OCI-LY3 (cell line): ENCODE results near the gene CKB.

Experiments used
- H2AFZ ChIP-seq: fragments of 200-600, 300-600 bp; shearing (Covaris generic); 2 replicates; pipeline ENCODE4 v1.6.0; 2014; ENCODE audit warnings: antibody characterized with exemption, low read depth, low read length
- H3K27ac ChIP-seq: fragments of 200-600, 300-600 bp; sonication (generic); 2 replicates; pipeline ENCODE4 v1.5.1; 2014; ENCODE audit warnings: mild to moderate bottlenecking, low read length, moderate library complexity, mixed read lengths
- H3K27me3 ChIP-seq: fragments of 200-600, 300-600 bp; sonication (generic); 2 replicates; pipeline ENCODE4 v1.6.1; 2014; ENCODE audit warnings: low read depth, low read length, mixed read lengths
- H3K36me3 ChIP-seq: fragments of 200-600, 300-600 bp; sonication (generic); replicated peaks from 2 replicates; pipeline ENCODE3; 2014; ENCODE audit warnings: low read depth, low read length, mixed read lengths
- H3K4me1 ChIP-seq: fragments of 300-600, 200-600 bp; sonication (generic); 2 replicates; pipeline ENCODE4 v1.6.1; 2014; ENCODE audit warnings: low read length, mixed read lengths
- H3K4me2 ChIP-seq: fragments of 200-600, 300-600 bp; sonication (generic); 2 replicates; pipeline ENCODE4 v1.6.1; 2014; ENCODE audit warnings: low read length, mixed read lengths
- H3K4me3 ChIP-seq: fragments of 300-600, 200-600 bp; sonication (generic); 2 replicates; pipeline ENCODE4 v1.5.1; 2014; ENCODE audit warnings: antibody characterized with exemption, mild to moderate bottlenecking, low read length, moderate library complexity
- H3K79me2 ChIP-seq: fragments of 300-600, 200-600 bp; shearing (Covaris generic); 2 replicates; pipeline ENCODE4 v1.6.1; 2014; ENCODE audit warnings: mild to moderate bottlenecking, low read length, mixed read lengths
- H3K9ac ChIP-seq: fragments of 300-600, 200-600 bp; shearing (Covaris generic); 2 replicates; pipeline ENCODE4 v1.6.0; 2014; ENCODE audit warnings: mild to moderate bottlenecking, low read length, moderate library complexity
- H3K9me3 ChIP-seq: fragments of 200-600, 300-600 bp; shearing (Covaris generic); 2 replicates; pipeline ENCODE4 v1.6.1; 2014; ENCODE audit warnings: low read length, mixed read lengths; ENCODE audit not compliant: insufficient read depth
- H4K20me1 ChIP-seq: fragments of 200-600, 300-600 bp; sonication (generic); 2 replicates; pipeline ENCODE4 v1.6.1; 2016; ENCODE audit warnings: low read length, mixed read lengths; ENCODE audit not compliant: insufficient read depth
- CTCF ChIP-seq: fragments of 200-600, 300-600 bp; sonication (generic); IDR thresholded peaks from 2 replicates; pipeline ENCODE4 v1.5.1; 2014; ENCODE audit warnings: antibody characterized with exemption, low read length, low read depth
- EZH2phosphoT487 ChIP-seq: fragments of 200-600 bp; shearing (Covaris generic); IDR thresholded peaks from 2 replicates; pipeline ENCODE4 v1.6.1; 2018; ENCODE audit warnings: antibody characterized with exemption, mixed run types, low read depth

The CKB gene

DNA sequence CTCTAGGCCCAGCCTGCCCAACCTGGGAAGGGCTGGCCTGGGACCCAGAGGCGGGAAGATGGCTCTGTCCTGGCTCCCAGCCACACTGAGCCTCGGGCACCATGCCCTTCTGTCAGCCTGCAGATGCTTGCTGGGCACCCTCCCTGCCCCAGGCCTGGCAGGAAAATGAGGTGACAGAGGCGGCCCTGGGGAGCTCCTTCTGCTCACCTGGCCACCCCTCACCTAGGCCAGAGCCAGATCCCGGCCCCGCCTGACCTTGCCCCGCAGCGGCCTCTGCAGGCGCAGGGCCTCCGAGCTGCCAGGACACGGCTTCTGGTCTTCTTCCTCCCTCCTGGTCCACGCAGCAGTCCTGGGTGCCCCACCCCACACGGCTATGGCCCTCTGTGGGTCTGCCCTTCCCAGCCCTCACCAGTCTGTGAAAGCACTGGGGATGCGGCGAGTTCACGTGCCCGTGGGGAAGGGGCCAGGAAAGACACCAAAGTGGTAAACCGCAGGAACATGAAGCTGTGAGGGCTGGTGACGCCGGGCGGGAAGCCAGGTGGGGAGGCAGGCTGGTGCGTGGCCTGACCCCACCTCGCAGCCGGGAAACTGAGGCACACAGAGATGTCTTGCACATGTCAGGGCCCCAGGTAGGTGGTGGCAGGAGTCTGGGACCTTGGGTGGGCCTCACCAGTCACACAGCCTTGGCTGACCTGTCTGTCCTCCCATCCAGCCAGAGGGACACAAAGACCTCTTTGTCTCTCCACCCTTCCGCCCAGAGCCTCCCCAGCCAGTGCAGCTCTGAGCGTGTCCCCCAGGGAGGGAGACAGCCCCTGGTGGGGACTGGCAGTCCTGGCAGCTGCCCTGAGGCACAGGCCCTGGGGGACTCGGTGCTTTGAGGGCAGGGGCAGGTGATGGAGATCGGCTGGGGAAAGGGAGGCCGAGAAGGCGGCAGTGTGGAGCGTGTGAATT is 27.0 kb upstream of the CKB start:
- H3K36me3 ChIP-seq, result no peaks in the 10 kb centered on the region
- no peak overlapping the region for H2AFZ ChIP-seq
- H3K4me3 ChIP-seq, result no peak overlapping the region
- H3K79me2 ChIP-seq, result no peaks in the 10 kb centered on the region
- H3K27me3 ChIP-seq, result no peaks in the 10 kb centered on the region
- peaks cover 3% of the 10 kb centered on the region; the same call in 1 of the 2 replicates for H3K4me1 ChIP-seq
- no peaks in the 10 kb centered on the region for H4K20me1 ChIP-seq
- TF ChIP-seq EZH2phosphoT487 (no peak), CTCF (no peak)
- no peak overlapping the region for H3K4me2 ChIP-seq
- H3K27ac ChIP-seq, result no peak overlapping the region
- H3K9me3 ChIP-seq, result no peaks in the 10 kb centered on the region
- no peak overlapping the region for H3K9ac ChIP-seq

- H3K9me3 ChIP-seq, result no peaks in the 10 kb centered on the region
- H2AFZ ChIP-seq, result no peak overlapping the region
- H4K20me1 ChIP-seq, result no peaks in the 10 kb centered on the region
- no peak overlapping the region for H3K27ac ChIP-seq
- no peaks in the 10 kb centered on the region for H3K27me3 ChIP-seq
- no peaks in the 10 kb centered on the region for H3K36me3 ChIP-seq
- no peaks in the 10 kb centered on the region for H3K79me2 ChIP-seq
- H3K4me1 ChIP-seq, result peaks cover 3% of the 10 kb centered on the region; the same call in 1 of the 2 replicates
- H3K4me2 ChIP-seq, result no peak overlapping the region
- no peak overlapping the region for H3K9ac ChIP-seq
- no peak for TF ChIP-seq CTCF
- TF ChIP-seq EZH2phosphoT487, result no peak
- no peak overlapping the region for H3K4me3 ChIP-seq
Measured at GRCh38 chr14:103548463-103549351, 26.1 kb upstream of the CKB start.

- Histone ChIP-seq H3K4me2 (no peak overlapping the region), H4K20me1 (no peaks in the 10 kb centered on the region)
Measured at GRCh38 chr14:103547941-103548462, 25.4 kb upstream of the CKB start.

More at GRCh38 chr14:103547941-103548462, 25.4 kb upstream of the CKB start:
- Histone ChIP-seq H2AFZ (no peak overlapping the region), H3K36me3 (no peaks in the 10 kb centered on the region), H3K4me1 (peaks cover 3% of the 10 kb centered on the region; the same call in 1 of the 2 replicates), H3K79me2 (no peaks in the 10 kb centered on the region), H3K27me3 (no peaks in the 10 kb centered on the region), H3K9ac (no peak overlapping the region), H3K9me3 (no peaks in the 10 kb centered on the region), H3K4me3 (no peak overlapping the region), H3K27ac (no peak overlapping the region)
- no peak for TF ChIP-seq EZH2phosphoT487
- no peak for TF ChIP-seq CTCF
